B cell (primary cell): Measurements from ENCODE around the gene AHNAK.

Experiments used
- CTCF ChIP-seq: fragments of 200-600 bp; IDR thresholded peaks from one replicate; pipeline ENCODE4 v1.8.0; 2022; ENCODE audit warnings: antibody characterized with exemption, mild to moderate bottlenecking
- EZH2 ChIP-seq: IDR thresholded peaks from 2 replicates; pipeline ENCODE4 v1.6.1; 2012; ENCODE audit warnings: borderline replicate concordance, low read depth, mild to moderate bottlenecking, moderate library complexity, low read length; ENCODE audit not compliant: insufficient read depth, poor library complexity, severe bottlenecking

GRCh38 chr11:62555464-62556107, 9.0 kb upstream of the AHNAK start:
- TF ChIP-seq CTCF = no peak
- no peak for TF ChIP-seq EZH2
